ENCODE results near the gene THOC6. TPM values are rescaled to one million over a fixed set of nuclear protein-coding genes. Genes with fewer than 3 reads are reported as not detected.

The THOC6 gene
- total RNA-seq, 2 experiments from 2014 or later, result 45.6 to 51.5 TPM

- peak overlapping the region; percentile 92 for H3K27ac Mint-ChIP-seq
- peaks cover 12% of the 10 kb centered on the region for H3K27me3 Mint-ChIP-seq
- H3K4me3 Mint-ChIP-seq, result peak overlapping the region; percentile 75
- peaks cover 12% of the 10 kb centered on the region for H3K36me3 Mint-ChIP-seq
- no peaks in the 10 kb centered on the region for H3K9me3 Mint-ChIP-seq (ENCODE audit: low read depth)
- no peak for ATAC-seq
- peaks cover 47% of the 10 kb centered on the region for H3K4me1 Mint-ChIP-seq
- CTCF ChIA-PET, result interaction anchor here (0.6 to 17.9 kb wide), 12 partner anchors 7 to 138 kb away, joined by 3 to 370 read pairs (median 4); partner anchors contain the start of genes CLDN9, MMP25, PKMYT1 and ZNF213
- peak; percentile 53 for DNase-seq
Observed at GRCh38 chr16:3022684-3023414, 986 bp upstream of the THOC6 start.

GRCh38 chr16:3023415-3023668 is 493 bp upstream of the THOC6 start:
- Mint-ChIP-seq H3K4me1 (peaks cover 50% of the 10 kb centered on the region), H3K9me3 (ENCODE audit: low read depth) (no peaks in the 10 kb centered on the region), H3K27ac (peak overlapping the region; percentile 92), H3K4me3 (peak overlapping the region; percentile 75), H3K27me3 (peaks cover 10% of the 10 kb centered on the region), H3K36me3 (peaks cover 12% of the 10 kb centered on the region)
- CTCF ChIA-PET, result interaction anchor here (0.7 to 17.9 kb wide), 8 partner anchors 6 to 111 kb away, joined by 3 to 370 read pairs (median 18); partner anchors contain the start of genes CLDN9, MMP25, PKMYT1 and ZNF213
- no peak for DNase-seq
- no peak for ATAC-seq

GRCh38 chr16:3025032-3026002 is 1.5 kb downstream of the THOC6 start:
- CTCF ChIA-PET, result interaction anchor here (0.6 to 17.9 kb wide), 6 partner anchors 9 to 133 kb away, joined by 3 to 370 read pairs (median 106); partner anchors contain the start of genes CLDN9 and MMP25
- no peak overlapping the region for H3K4me3 Mint-ChIP-seq
- peaks cover 12% of the 10 kb centered on the region for H3K36me3 Mint-ChIP-seq
- no peaks in the 10 kb centered on the region for H3K9me3 Mint-ChIP-seq (ENCODE audit: low read depth)
- H3K27me3 Mint-ChIP-seq, result peaks cover 16% of the 10 kb centered on the region
- no peak for ATAC-seq
- H3K27ac Mint-ChIP-seq, result no peak overlapping the region
- H3K4me1 Mint-ChIP-seq, result peaks cover 61% of the 10 kb centered on the region
- DNase-seq, result no peak

- Mint-ChIP-seq H3K27me3 (peaks cover 20% of the 10 kb centered on the region), H3K27ac (no peak overlapping the region), H3K4me1 (peaks cover 58% of the 10 kb centered on the region), H3K9me3 (ENCODE audit: low read depth) (no peaks in the 10 kb centered on the region), H3K36me3 (peaks cover 12% of the 10 kb centered on the region), H3K4me3 (no peak overlapping the region)
- no peak for ATAC-seq
- CTCF ChIA-PET, result interaction anchor here (1.2 to 17.9 kb wide), 4 partner anchors 19 to 103 kb away, joined by 3 to 370 read pairs (median 264); partner anchors contain the start of genes CLDN9, MMP25 and PAQR4
- no peak for DNase-seq
Observed at GRCh38 chr16:3026003-3026378, 2.2 kb downstream of the THOC6 start.

- H3K27ac Mint-ChIP-seq, result no peak overlapping the region
- ATAC-seq, result no peak
- H3K9me3 Mint-ChIP-seq (ENCODE audit: low read depth), result no peaks in the 10 kb centered on the region
- peaks cover 22% of the 10 kb centered on the region for H3K27me3 Mint-ChIP-seq
- CTCF ChIA-PET, result interaction anchor here (1.2 to 17.9 kb wide), 12 partner anchors 6 to 124 kb away, joined by 3 to 370 read pairs (median 16); partner anchors contain the start of genes CLDN6, CLDN9, HCFC1R1 and MMP25
- no peak for DNase-seq
- peaks cover 12% of the 10 kb centered on the region for H3K36me3 Mint-ChIP-seq
- H3K4me1 Mint-ChIP-seq, result peaks cover 52% of the 10 kb centered on the region
- H3K4me3 Mint-ChIP-seq, result no peak overlapping the region
Observed at GRCh38 chr16:3026609-3027488, 3.0 kb downstream of the THOC6 start.

- no peaks in the 10 kb centered on the region for H3K9me3 Mint-ChIP-seq (ENCODE audit: low read depth)
- CTCF ChIA-PET, result interaction anchor here (0.8 to 17.9 kb wide), 17 partner anchors 7 to 147 kb away, joined by 3 to 370 read pairs (median 10); partner anchors contain the start of genes CLDN6, CLDN9, HCFC1R1 and MMP25
- peaks cover 12% of the 10 kb centered on the region for H3K36me3 Mint-ChIP-seq
- no peak overlapping the region for H3K4me3 Mint-ChIP-seq
- no peak overlapping the region for H3K27ac Mint-ChIP-seq
- DNase-seq (no peak), ATAC-seq (no peak)
- H3K27me3 Mint-ChIP-seq, result peaks cover 28% of the 10 kb centered on the region
- peaks cover 49% of the 10 kb centered on the region for H3K4me1 Mint-ChIP-seq
Observed at GRCh38 chr16:3027489-3027795, 3.6 kb downstream of the THOC6 start.

- Mint-ChIP-seq H3K27ac (peak overlapping the region; percentile 36), H3K4me3 (peak overlapping the region; percentile 50), H3K27me3 (peaks cover 35% of the 10 kb centered on the region), H3K4me1 (peaks cover 47% of the 10 kb centered on the region), H3K36me3 (peaks cover 12% of the 10 kb centered on the region), H3K9me3 (ENCODE audit: low read depth) (no peaks in the 10 kb centered on the region)
- DNase-seq, result peak; percentile 90
- ATAC-seq, result peak; percentile 43
- CTCF ChIA-PET, result interaction anchor here (0.6 to 17.9 kb wide), 27 partner anchors 7 to 146 kb away, joined by 3 to 370 read pairs (median 5); partner anchors contain the start of genes CLDN6, CLDN9, HCFC1R1 and MMP25
Observed at GRCh38 chr16:3027983-3028715, 4.3 kb downstream of the THOC6 start.

- peaks cover 46% of the 10 kb centered on the region for H3K4me1 Mint-ChIP-seq
- no peak for DNase-seq
- peak overlapping the region; percentile 65 for H3K4me3 Mint-ChIP-seq
- ATAC-seq, result no peak
- no peak overlapping the region for H3K27ac Mint-ChIP-seq
- no peaks in the 10 kb centered on the region for H3K9me3 Mint-ChIP-seq (ENCODE audit: low read depth)
- CTCF ChIA-PET, result interaction anchor here (0.6 to 17.9 kb wide), 27 partner anchors 8 to 161 kb away, joined by 3 to 370 read pairs (median 7); partner anchors contain the start of genes CLDN6, CLDN9, HCFC1R1 and IL32
- peaks cover 41% of the 10 kb centered on the region for H3K27me3 Mint-ChIP-seq
- H3K36me3 Mint-ChIP-seq, result peaks cover 12% of the 10 kb centered on the region
Observed at GRCh38 chr16:3028716-3029319, 5.0 kb downstream of the THOC6 start.

- peak overlapping the region; percentile 62 for H3K27ac Mint-ChIP-seq
Observed at GRCh38 chr16:3029491-3030221, 5.8 kb downstream of the THOC6 start.

GRCh38 chr16:3030222-3031212 is 6.7 kb downstream of the THOC6 start:
- DNase-seq (no peak), ATAC-seq (no peak)
- peaks cover 11% of the 10 kb centered on the region for H3K36me3 Mint-ChIP-seq
- H3K9me3 Mint-ChIP-seq (ENCODE audit: low read depth), result no peaks in the 10 kb centered on the region
- H3K4me3 Mint-ChIP-seq, result peak overlapping the region; percentile 65
- peaks cover 40% of the 10 kb centered on the region for H3K4me1 Mint-ChIP-seq
- CTCF ChIA-PET, result interaction anchor here (1.2 to 17.9 kb wide), 20 partner anchors 10 to 162 kb away, joined by 3 to 370 read pairs (median 12); partner anchors contain the start of genes CLDN6, CLDN9, HCFC1R1 and IL32
- peak overlapping the region; percentile 60 for H3K27ac Mint-ChIP-seq
- H3K27me3 Mint-ChIP-seq, result peaks cover 58% of the 10 kb centered on the region

More at GRCh38 chr16:3029491-3030221, 5.8 kb downstream of the THOC6 start:
- H3K36me3 Mint-ChIP-seq, result peaks cover 11% of the 10 kb centered on the region
- H3K4me3 Mint-ChIP-seq, result peak overlapping the region; percentile 65
- no peaks in the 10 kb centered on the region for H3K9me3 Mint-ChIP-seq (ENCODE audit: low read depth)
- ATAC-seq, result peak; percentile 66
- H3K27me3 Mint-ChIP-seq, result peaks cover 50% of the 10 kb centered on the region
- peak; percentile 81 for DNase-seq
- CTCF ChIA-PET, result interaction anchor here (0.9 to 17.9 kb wide), 15 partner anchors 9 to 161 kb away, joined by 3 to 370 read pairs (median 17); partner anchors contain the start of genes CLDN6, CLDN9, HCFC1R1 and IL32
- H3K4me1 Mint-ChIP-seq, result peaks cover 44% of the 10 kb centered on the region

Data from activated CD8-positive, alpha-beta memory T cell treated with anti-CD3 and anti-CD28 coated beads, Interleukin-2, amount 10 ng/mL, durations not matched to agents 7 days and 5 days (primary cell).